ENCODE measurements around the gene C13orf42.

Gene C13orf42

GRCh38 chr13:51044023-51044665 is 66.9 kb downstream of the C13orf42 start:
- DNase-seq: no peak
- intact Hi-C loops (cut with DNase I): no loop called here

GRCh38 chr13:51043310-51043709 is 67.8 kb downstream of the C13orf42 start:
- intact Hi-C loops (cut with DNase I): no loop called here
- DNase-seq: no peak

- intact Hi-C loops (cut with DNase I): no loop called here
- no peak for DNase-seq
Measured at GRCh38 chr13:51041710-51042109, 69.4 kb downstream of the C13orf42 start.

GRCh38 chr13:51041126-51041525 is 69.9 kb downstream of the C13orf42 start:
- intact Hi-C loops (cut with DNase I): no loop called here

GRCh38 chr13:51040431-51040830 is 70.6 kb downstream of the C13orf42 start:
- intact Hi-C loops (cut with DNase I): no loop called here
- no peak for DNase-seq

More at GRCh38 chr13:51041126-51041525, 69.9 kb downstream of the C13orf42 start:
- DNase-seq: no peak

GRCh38 chr13:51036418-51036817 is 74.7 kb downstream of the C13orf42 start:
- intact Hi-C loops (cut with DNase I): no loop called here
- no peak for DNase-seq

GRCh38 chr13:51035978-51036377 is 75.1 kb downstream of the C13orf42 start:
- intact Hi-C loops (cut with DNase I): no loop called here
- DNase-seq: no peak

- intact Hi-C loops (cut with DNase I): no loop called here
- DNase-seq: no peak
Measured at GRCh38 chr13:51035469-51035868, 75.6 kb downstream of the C13orf42 start.

GRCh38 chr13:51034906-51035305 is 76.2 kb downstream of the C13orf42 start:
- DNase-seq: no peak
- intact Hi-C loops (cut with DNase I): no loop called here

- intact Hi-C loops (cut with DNase I): no loop called here
- DNase-seq: no peak
Measured at GRCh38 chr13:51033421-51034185, 77.5 kb downstream of the C13orf42 start.

GRCh38 chr13:51032831-51033230 is 78.2 kb downstream of the C13orf42 start:
- intact Hi-C loops (cut with DNase I): no loop called here
- DNase-seq: no peak

Measured in head of caudate nucleus (tissue), 42 donors.